Loucy (cell line): ENCODE results near the gene ARL5C.

Experiments used
- CTCF ChIP-seq: fragments of 200-600 bp; sonication (generic); conservative IDR thresholded peaks from 2 replicates; pipeline ENCODE4 v1.5.1; 2014; ENCODE audit warnings: mild to moderate bottlenecking, antibody characterized with exemption, low read length
- EZH2phosphoT487 ChIP-seq: fragments of 200-600 bp; IDR thresholded peaks from 2 replicates; pipeline ENCODE4 v1.6.1; 2018; ENCODE audit warnings: antibody characterized with exemption, mild to moderate bottlenecking, moderate library complexity, borderline replicate concordance

- no peak for TF ChIP-seq CTCF
- TF ChIP-seq EZH2phosphoT487, result no peak
Measured at GRCh38 chr17:39147221-39148185, 18.5 kb downstream of the ARL5C start.
